T-helper 9 cell (primary cell): ENCODE results near the gene RORC.

Source experiments
- DNase-seq: peaks from one replicate; pipeline ENCODE4 v3.0.0-alpha.2; 2020

Gene RORC

GRCh38 chr1:151825751-151826660, 5.6 kb downstream of the RORC start:
- DNase-seq = peak; percentile 38

- DNase-seq = no peak
These were observed 6.4 kb downstream of the RORC start for GRCh38 chr1:151825204-151825603.

- DNase-seq = no peak
These were observed 8.4 kb downstream of the RORC start for GRCh38 chr1:151823175-151823574.

GRCh38 chr1:151822404-151822803, 9.2 kb downstream of the RORC start:
- DNase-seq = peak; percentile 21

GRCh38 chr1:151820940-151821339, 10.7 kb downstream of the RORC start:
- peak; percentile 26 for DNase-seq

- no peak for DNase-seq
These were observed 11.5 kb downstream of the RORC start for GRCh38 chr1:151819976-151820623.

GRCh38 chr1:151819227-151819835, 12.3 kb downstream of the RORC start:
- DNase-seq = no peak

- no peak for DNase-seq
These were observed 14.3 kb downstream of the RORC start for GRCh38 chr1:151817353-151817730.

- no peak for DNase-seq
These were observed 14.9 kb downstream of the RORC start for GRCh38 chr1:151816548-151817352.

GRCh38 chr1:151815716-151816327, 15.8 kb downstream of the RORC start:
- DNase-seq = peak; percentile 55

- no peak for DNase-seq
These were observed 16.5 kb downstream of the RORC start for GRCh38 chr1:151814971-151815545.

GRCh38 chr1:151814426-151814825, 17.2 kb downstream of the RORC start:
- DNase-seq = no peak

- DNase-seq = no peak
These were observed 18.2 kb downstream of the RORC start for GRCh38 chr1:151813271-151813977.

GRCh38 chr1:151811181-151811580, 20.4 kb downstream of the RORC start:
- DNase-seq = no peak

- DNase-seq = no peak
These were observed 21.5 kb downstream of the RORC start for GRCh38 chr1:151809985-151810556.

- DNase-seq = no peak
These were observed 22.2 kb downstream of the RORC start for GRCh38 chr1:151809290-151809984.

- DNase-seq = no peak
These were observed 23.8 kb downstream of the RORC start for GRCh38 chr1:151807766-151808165.

GRCh38 chr1:151807131-151807530, 24.5 kb downstream of the RORC start:
- DNase-seq = no peak

GRCh38 chr1:151806170-151806569, 25.4 kb downstream of the RORC start:
- no peak for DNase-seq

- no peak for DNase-seq
These were observed 26.4 kb downstream of the RORC start, which contains the start of gene LINGO4 for GRCh38 chr1:151805066-151805820. LINGO4 (minus strand) TSS chr1:151805419; CDS start chr1:151802704, 2,715 bp downstream.
